NOMO-1 treated with dmso at 0.1 percent for 144 hours (cell line): ENCODE data around the gene PHACTR3.

ENCODE experiments used
- DNase-seq: peaks from one replicate; lab custom pipeline; 2025; ENCODE audit not compliant: unreplicated experiment; lab: John Stamatoyannopoulos, UW

Gene PHACTR3

DNA sequence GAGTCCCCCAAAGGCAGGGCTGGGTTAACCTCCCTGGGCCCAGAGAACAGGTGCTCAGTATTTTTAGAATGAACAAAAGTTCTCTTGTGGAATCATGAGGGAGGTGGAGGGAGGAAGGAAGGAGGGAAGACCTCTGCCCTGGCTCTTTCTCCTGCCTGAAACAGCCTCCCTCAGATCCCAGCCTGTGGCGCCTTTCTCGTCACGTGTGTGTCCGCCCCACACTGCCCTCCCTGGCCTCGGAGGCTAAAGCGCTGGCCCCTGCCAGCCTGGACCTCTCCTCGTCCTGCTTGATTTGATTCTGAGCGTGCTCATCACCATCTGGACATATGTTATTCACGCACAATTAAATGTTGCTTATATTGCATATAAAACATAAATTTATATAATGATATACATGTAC is 40.9 kb downstream of the PHACTR3 start:
- DNase-seq: no peak

- DNase-seq: no peak
These were observed 41.4 kb downstream of the PHACTR3 start for GRCh38 chr20:59645761-59646171.

DNA sequence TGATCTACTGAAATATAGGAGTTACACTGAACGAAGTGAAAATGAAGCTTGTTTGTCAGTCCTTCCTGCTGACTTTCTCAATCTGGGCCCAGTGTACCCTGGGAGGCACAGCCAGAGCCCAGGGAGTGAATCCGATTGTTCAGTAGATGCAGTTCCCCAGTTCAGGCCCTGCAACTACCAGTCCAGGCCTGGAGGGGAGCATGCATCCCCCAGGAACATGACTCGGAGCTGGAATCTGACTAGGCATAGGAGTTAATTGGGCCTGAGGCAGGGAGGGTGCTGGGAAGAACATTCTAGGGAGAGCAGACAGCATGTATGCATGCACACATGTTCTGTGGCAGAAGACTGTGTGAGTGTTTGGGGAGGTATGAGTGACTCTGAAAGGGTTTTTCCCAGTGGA is 42.1 kb downstream of the PHACTR3 start:
- no peak for DNase-seq

DNA sequence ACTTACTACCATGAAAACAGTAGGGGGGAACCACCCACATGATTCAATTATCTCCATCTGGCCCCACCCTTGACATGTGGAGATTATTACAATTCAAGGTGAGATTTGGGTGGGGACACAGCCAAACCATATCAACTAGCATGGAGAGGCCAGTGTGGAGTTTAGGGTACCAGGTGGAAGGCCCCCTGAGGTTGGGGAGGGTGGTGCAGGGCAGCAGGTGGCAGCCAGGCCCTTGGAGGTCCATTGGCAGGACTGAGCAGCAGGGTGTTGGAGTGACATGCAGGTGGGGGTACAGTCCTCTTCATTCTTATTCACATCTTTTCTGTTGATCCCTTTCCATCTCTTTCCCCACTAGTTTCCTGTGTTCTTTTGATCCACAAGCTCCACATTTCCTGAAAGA is 42.9 kb downstream of the PHACTR3 start:
- DNase-seq: no peak

DNA sequence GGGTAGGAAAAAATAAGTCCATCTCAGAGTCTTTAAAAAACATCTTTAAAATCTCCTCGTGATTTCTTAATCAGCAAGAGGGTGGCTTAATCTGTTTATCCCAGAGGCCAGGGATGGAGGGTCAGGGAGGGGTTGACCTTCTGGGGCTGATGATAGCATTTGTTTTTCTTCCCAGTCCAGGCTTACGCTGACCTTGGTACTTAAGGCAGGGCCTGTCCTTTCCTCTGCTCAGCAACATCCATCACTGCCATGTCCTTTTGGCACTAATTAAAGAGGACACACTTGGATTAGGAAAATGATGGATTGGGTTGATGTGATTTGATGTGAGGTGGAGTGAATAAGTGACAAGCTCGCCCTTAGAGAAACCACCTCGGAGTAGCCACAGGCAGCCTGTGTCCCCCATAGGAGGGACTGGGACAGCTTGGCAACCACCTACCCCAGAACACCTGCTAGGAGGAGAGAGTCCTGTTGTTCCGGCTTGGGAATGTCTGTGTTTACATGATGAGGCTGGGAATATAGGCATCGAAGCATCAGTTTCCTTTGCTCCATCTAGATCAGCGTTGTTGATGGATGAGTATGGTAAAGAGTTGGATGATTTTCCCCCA is 44.2 kb downstream of the PHACTR3 start:
- no peak for DNase-seq

- no peak for DNase-seq
These were observed 46.1 kb downstream of the PHACTR3 start for GRCh38 chr20:59650418-59650817.

DNA sequence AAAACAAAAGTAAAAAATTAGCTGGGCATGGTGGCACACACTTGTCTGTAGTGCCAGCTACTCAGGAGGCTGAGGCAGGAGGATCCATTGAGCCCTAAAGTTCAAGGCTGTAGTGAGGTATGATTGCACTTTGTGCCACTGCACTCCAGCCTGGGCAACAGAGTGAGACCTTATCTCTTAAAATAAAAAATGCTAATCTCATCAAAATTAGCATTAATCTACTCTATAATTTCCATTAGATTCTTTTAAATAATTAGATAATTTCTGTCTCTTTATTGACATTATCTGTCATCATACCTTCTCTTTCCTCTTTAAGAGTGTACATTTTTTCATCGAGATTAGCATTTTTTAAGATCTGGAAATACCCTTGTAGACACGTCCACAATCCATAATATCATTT is 48.0 kb downstream of the PHACTR3 start:
- no peak for DNase-seq

- no peak for DNase-seq
These were observed 52.1 kb downstream of the PHACTR3 start for GRCh38 chr20:59656417-59656816.

GRCh38 chr20:59657459-59658046 is 53.2 kb downstream of the PHACTR3 start:
- DNase-seq: no peak

- no peak for DNase-seq
These were observed 56.1 kb downstream of the PHACTR3 start for GRCh38 chr20:59660471-59660870.

- no peak for DNase-seq
These were observed 56.8 kb downstream of the PHACTR3 start for GRCh38 chr20:59661153-59661552.

- no peak for DNase-seq
These were observed 57.3 kb downstream of the PHACTR3 start for GRCh38 chr20:59661621-59662020.

- DNase-seq: no peak
These were observed 57.8 kb downstream of the PHACTR3 start for GRCh38 chr20:59662161-59662560.

DNA sequence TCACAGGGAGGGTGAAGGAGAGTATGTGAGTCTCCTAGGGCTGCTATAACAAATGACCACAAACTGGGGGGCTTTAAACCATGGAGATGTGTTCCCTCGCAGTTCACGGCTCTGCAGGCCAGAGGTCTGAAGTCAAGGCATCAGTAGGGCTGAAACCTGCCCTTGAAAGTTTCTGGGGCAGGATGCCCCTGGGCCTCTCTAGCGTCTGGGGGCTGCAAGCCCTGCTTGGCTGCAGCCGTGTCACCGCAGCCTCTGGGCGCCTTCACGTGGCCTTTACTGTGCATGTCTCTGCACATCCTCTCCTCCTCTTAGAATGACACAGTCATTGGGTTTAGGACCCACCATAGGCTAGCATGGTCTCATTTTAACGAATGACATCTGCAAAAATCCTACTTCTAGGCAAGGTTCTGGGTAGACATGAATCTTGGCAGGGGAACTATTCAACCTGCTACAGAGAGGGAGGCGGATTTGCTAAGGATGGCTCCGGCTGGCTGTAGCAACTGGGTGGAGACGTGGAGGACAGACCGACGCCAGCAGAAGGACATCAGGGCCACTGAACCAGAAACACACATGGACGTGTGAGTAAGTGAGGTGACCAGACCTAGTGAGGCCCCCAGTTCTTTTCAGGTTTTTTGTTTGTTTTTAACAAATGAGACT is 58.6 kb downstream of the PHACTR3 start:
- no peak for DNase-seq

DNA sequence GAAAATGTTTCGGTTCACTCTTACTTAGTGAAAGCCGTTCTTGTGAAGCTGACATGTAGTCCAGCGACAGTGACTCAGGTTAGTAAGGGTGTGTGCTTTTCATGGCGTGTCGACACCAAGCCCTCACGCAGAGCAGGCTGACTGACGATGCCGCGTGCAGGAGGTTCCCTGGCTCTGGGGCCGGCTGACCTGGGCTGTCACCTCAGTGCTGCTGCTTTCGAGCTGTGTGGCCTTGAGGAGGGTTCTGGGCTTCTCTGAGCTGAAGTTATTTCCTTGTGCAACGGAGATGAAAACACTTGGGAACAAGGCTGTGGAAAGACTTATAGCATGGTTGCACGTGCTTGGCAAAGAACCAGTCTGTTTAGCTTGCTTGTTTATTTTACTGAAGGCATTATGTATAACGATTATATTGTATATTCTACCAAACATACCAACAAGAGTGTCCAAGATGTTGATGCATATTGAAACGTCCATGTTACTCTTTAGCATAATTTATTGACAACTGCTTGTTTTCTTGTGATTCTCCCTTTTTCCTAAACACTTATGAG is 59.2 kb downstream of the PHACTR3 start:
- no peak for DNase-seq

DNA sequence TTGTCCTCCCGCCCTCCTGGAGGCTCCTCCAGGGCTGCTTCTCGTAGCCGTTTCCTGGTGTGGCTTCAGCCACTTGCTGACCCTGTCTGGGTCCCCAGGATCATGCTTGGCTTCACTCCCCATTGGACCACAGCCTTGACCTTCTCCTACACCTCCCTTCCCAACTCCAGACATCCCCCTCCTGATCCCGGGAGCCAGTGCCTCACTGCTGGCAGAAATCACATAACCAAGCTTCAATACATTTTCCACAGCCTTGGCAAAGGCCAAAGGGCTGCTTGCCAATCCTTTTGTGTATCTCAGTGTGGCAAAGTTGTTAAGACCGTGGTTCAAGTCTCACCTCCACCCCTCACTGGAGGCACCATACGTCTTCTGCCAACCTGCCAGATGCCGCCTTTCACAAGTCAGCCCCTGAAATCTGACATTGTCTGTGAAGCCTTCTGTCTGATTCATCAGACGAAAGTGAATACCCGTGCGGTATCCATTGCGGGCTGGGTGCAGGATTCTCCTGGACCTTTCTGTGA is 60.1 kb downstream of the PHACTR3 start:
- no peak for DNase-seq

DNA sequence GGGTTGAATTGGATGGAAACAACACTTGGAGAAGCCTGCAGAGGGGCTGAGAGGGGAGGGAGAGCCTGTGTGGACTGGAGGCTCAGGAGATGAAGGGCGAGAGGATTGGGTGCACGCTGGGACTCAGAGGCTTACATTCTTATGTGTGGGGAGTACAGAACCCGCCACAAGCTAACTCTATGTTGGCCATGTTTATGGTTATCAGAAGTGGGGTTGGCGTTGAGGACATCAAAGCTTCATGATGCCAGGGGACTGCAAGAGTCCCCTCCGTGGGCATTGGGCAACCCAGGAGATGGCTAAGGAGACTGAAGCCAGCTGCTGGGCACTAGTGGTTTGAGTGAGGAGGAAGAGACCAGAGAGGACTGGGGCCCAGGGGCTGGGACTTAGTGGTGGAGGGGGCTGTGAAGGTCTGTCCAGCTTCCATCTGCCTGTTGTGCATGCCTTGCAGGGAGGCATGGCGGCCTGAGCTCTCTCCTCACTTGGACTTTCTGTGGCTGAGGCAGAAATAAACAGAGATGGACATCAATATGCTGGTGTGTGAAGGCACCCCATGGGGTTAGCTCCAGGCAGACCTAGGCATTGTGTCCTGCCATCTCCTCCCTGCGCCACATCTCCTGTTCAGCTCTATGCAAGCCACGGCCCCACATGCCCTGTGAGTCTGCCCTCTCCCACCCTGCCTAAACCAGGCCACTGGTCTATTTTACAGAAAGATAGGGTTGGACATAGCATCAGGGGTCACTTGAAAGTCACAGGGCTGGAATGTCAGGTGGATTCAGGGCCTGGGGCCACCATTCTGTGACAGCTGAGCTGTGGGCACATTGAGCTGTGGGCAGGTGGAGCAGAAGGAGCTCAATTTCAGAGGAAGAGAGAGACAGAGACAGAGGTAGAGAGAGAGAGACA is 61.6 kb downstream of the PHACTR3 start:
- no peak for DNase-seq

GRCh38 chr20:59666586-59666985 is 62.2 kb downstream of the PHACTR3 start:
- no peak for DNase-seq

DNA sequence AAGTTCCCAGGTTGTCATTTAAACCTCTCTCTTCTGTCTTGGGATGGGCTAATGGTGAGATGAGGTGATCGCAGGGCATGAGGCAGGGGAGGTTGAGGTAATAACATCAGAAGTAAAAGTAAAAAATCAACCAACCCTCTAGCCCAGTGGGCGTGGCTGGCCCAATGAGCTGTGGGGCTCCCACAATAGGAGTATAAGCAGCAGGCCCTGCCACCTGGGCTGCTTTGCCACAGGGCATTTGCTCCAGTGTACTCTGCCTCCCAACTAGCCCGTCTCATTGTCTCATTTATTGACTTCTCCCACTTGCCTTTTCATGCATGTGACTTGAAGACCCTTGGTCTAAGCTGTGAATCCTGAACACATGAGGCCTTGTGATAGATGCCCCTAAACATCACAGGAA is 62.8 kb downstream of the PHACTR3 start:
- DNase-seq: no peak

GRCh38 chr20:59667981-59668515 is 63.7 kb downstream of the PHACTR3 start:
- no peak for DNase-seq
